ENCODE data around the gene KLF8. TPM values are rescaled to one million over a fixed set of nuclear protein-coding genes. Genes with fewer than 3 reads are reported as not detected.

Gene KLF8
- total RNA-seq, 4 donors from 2014 or later = 10.1 to 15.5 (median 14.8) TPM

GRCh38 chrX:56313308-56313707, 81.2 kb downstream of the KLF8 start:
- intact Hi-C loops (cut with DNase I) = no loop called here
- Histone ChIP-seq H3K27me3 (no peaks in the 10 kb centered on the region), H3K36me3 (peaks cover 0 to 3% (median 0%) of the 10 kb centered on the region in 4 donors), H3K9me3 (no peaks in the 10 kb centered on the region), H3K4me3 (no peak overlapping the region), H3K27ac (replicated peaks in 1 of 4) (no peak overlapping the region), H3K4me1 (no peaks in the 10 kb centered on the region)
- WGBS = 70% methylated on average over 3 of the region's 3 CpGs
- no peak for TF ChIP-seq EP300 (IDR thresholded peaks at IDR 0.05)
- no peak for TF ChIP-seq CTCF (IDR thresholded peaks at IDR 0.05)
- TF ChIP-seq POLR2AphosphoS5 (IDR thresholded peaks at IDR 0.05) = no peak
- TF ChIP-seq POLR2A (IDR thresholded peaks at IDR 0.05; ENCODE audit: low read depth) = no peak
- no peak for DNase-seq (ENCODE audit: extremely low spot score)

DNA sequence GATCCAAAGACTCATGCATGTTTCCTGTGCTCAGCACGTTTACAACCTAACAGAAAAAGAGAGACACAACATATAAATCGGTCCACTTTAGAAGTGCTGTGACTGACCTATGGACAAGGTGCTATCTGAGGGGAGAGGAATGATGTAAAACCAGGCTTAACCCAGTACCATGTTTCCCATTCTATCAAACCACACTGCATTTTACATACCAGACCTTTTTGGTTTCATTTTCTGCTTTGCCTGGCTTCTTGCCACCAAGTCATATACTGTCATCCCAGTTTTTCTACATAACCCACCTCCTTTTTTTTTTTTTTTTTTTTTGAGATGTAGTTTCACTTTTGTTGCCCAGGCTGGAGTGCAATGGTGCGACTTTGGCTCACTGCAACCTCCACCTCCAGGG, 82.2 kb downstream of the KLF8 start:
- TF ChIP-seq CTCF (IDR thresholded peaks at IDR 0.05) (no peak), POLR2A (IDR thresholded peaks at IDR 0.05; ENCODE audit: low read depth) (no peak), EP300 (IDR thresholded peaks at IDR 0.05) (no peak), POLR2AphosphoS5 (IDR thresholded peaks at IDR 0.05) (no peak)
- WGBS = 49% methylated on average over 3 of the region's 3 CpGs
- Histone ChIP-seq H3K4me1 (no peaks in the 10 kb centered on the region), H3K9me3 (peaks cover 0 to 4% (median 0%) of the 10 kb centered on the region in 4 donors), H3K27me3 (no peaks in the 10 kb centered on the region), H3K4me3 (no peak overlapping the region), H3K36me3 (peaks cover 0 to 3% (median 0%) of the 10 kb centered on the region in 4 donors), H3K27ac (replicated peaks in 1 of 4) (no peak overlapping the region)
- intact Hi-C loops (cut with DNase I) = no loop called here
- no peak for DNase-seq (ENCODE audit: extremely low spot score)

- no peaks in the 10 kb centered on the region for H3K36me3 ChIP-seq
- no peak overlapping the region for H3K4me3 ChIP-seq
- TF ChIP-seq POLR2A (IDR thresholded peaks at IDR 0.05; ENCODE audit: low read depth) = no peak
- no peak for TF ChIP-seq EP300 (IDR thresholded peaks at IDR 0.05)
- TF ChIP-seq CTCF (IDR thresholded peaks at IDR 0.05) = no peak
- no peak for TF ChIP-seq POLR2AphosphoS5 (IDR thresholded peaks at IDR 0.05)
- intact Hi-C loops (cut with DNase I) = no loop called here
- H3K4me1 ChIP-seq = no peaks in the 10 kb centered on the region
- 100% methylated on average over 1 of the region's 2 CpGs for WGBS
- DNase-seq (ENCODE audit: extremely low spot score) = no peak
- peaks cover 0 to 17% (median 0%) of the 10 kb centered on the region in 4 donors for H3K9me3 ChIP-seq
- H3K27me3 ChIP-seq = no peaks in the 10 kb centered on the region
- H3K27ac ChIP-seq (replicated peaks in 1 of 4) = no peak overlapping the region
Observed at GRCh38 chrX:56318076-56318475, 85.9 kb downstream of the KLF8 start.

- DNase-seq (ENCODE audit: extremely low spot score) = no peak
Observed at GRCh38 chrX:56319165-56319564, 87.0 kb downstream of the KLF8 start.

More at GRCh38 chrX:56319165-56319564, 87.0 kb downstream of the KLF8 start:
- H3K27ac ChIP-seq (replicated peaks in 1 of 4) = no peak overlapping the region
- H3K36me3 ChIP-seq = no peaks in the 10 kb centered on the region
- H3K4me3 ChIP-seq = no peak overlapping the region
- TF ChIP-seq EP300 (IDR thresholded peaks at IDR 0.05) (no peak), POLR2AphosphoS5 (IDR thresholded peaks at IDR 0.05) (no peak), CTCF (IDR thresholded peaks at IDR 0.05) (no peak), POLR2A (IDR thresholded peaks at IDR 0.05; ENCODE audit: low read depth) (no peak)
- intact Hi-C loops (cut with DNase I) = no loop called here
- no peaks in the 10 kb centered on the region for H3K27me3 ChIP-seq
- peaks cover 0 to 17% (median 0%) of the 10 kb centered on the region in 4 donors for H3K9me3 ChIP-seq
- no peaks in the 10 kb centered on the region for H3K4me1 ChIP-seq
